ENCODE measurements around the gene GPR137. TPM values are rescaled to one million over a fixed set of nuclear protein-coding genes. Genes with fewer than 3 reads are reported as not detected.
A peak's percentile ranks its signal among the peaks of the same experiment; 100 is the strongest.
"Not testable (repeated sequence)": the region's sequence is repeated elsewhere in the genome, so short reads cannot be mapped to it uniquely, and the experiment has no call there.

Gene GPR137
- 22.0 TPM for polyA plus RNA-seq (ENCODE audit: insufficient read length)

GRCh38 chr11:64284962-64285884, at the start of gene GPR137:
Gene GPR137 (plus strand): TSS chr11:64285848. CDS start chr11:64286525, 677 bp downstream.
- no peak for DNase-seq (ENCODE audit: low read depth)

- no peak for DNase-seq (ENCODE audit: low read depth)
These were observed 48.1 kb upstream of the GPR137 start for GRCh38 chr11:64237484-64237951.

GRCh38 chr11:64238076-64238475, 47.6 kb upstream of the GPR137 start:
- DNase-seq (ENCODE audit: low read depth) = no peak

- DNase-seq (ENCODE audit: low read depth) = no peak
These were observed 46.6 kb upstream of the GPR137 start for GRCh38 chr11:64238999-64239398.

- no peak for DNase-seq (ENCODE audit: low read depth)
These were observed 45.8 kb upstream of the GPR137 start for GRCh38 chr11:64239662-64240434.

GRCh38 chr11:64240435-64241240, 45.0 kb upstream of the GPR137 start, which contains the start of gene FKBP2:
Gene FKBP2 (plus strand): TSS chr11:64241095. CDS start chr11:64242388, 1,293 bp downstream.
- DNase-seq (ENCODE audit: low read depth) = peak; percentile 80

- peak; percentile 96 for DNase-seq (ENCODE audit: low read depth)
These were observed 44.5 kb upstream of the GPR137 start for GRCh38 chr11:64241241-64241490.

- DNase-seq (ENCODE audit: low read depth) = no peak
These were observed 43.9 kb upstream of the GPR137 start for GRCh38 chr11:64241491-64242374.

- no peak for DNase-seq (ENCODE audit: low read depth)
These were observed 42.3 kb upstream of the GPR137 start for GRCh38 chr11:64243236-64243854.

GRCh38 chr11:64244107-64244506, 41.5 kb upstream of the GPR137 start:
- no peak for DNase-seq (ENCODE audit: low read depth)

- DNase-seq (ENCODE audit: low read depth) = no peak
These were observed 40.7 kb upstream of the GPR137 start for GRCh38 chr11:64244966-64245365.

- DNase-seq (ENCODE audit: low read depth) = no peak
These were observed 40.2 kb upstream of the GPR137 start for GRCh38 chr11:64245401-64245796.

GRCh38 chr11:64245797-64246620, 39.6 kb upstream of the GPR137 start:
- DNase-seq (ENCODE audit: low read depth) = no peak

GRCh38 chr11:64246621-64246870, 39.1 kb upstream of the GPR137 start:
- not testable (repeated sequence) for DNase-seq (ENCODE audit: low read depth)

- DNase-seq (ENCODE audit: low read depth) = no peak
These were observed 38.5 kb upstream of the GPR137 start, which contains the start of gene PPP1R14B for GRCh38 chr11:64246871-64247728. Gene PPP1R14B (minus strand): TSS chr11:64246943. CDS start chr11:64246673, 270 bp downstream.

GRCh38 chr11:64247729-64248531, 37.7 kb upstream of the GPR137 start:
- DNase-seq (ENCODE audit: low read depth) = no peak

GRCh38 chr11:64248578-64248977, 37.1 kb upstream of the GPR137 start:
- DNase-seq (ENCODE audit: low read depth) = no peak

GRCh38 chr11:64249038-64249437, 36.6 kb upstream of the GPR137 start:
- DNase-seq (ENCODE audit: low read depth) = no peak
